ENCODE measurements around the gene ARHGEF17. TPM values are rescaled to one million over a fixed set of nuclear protein-coding genes. Genes with fewer than 3 reads are reported as not detected.

The ARHGEF17 gene
- total RNA-seq, 1 experiment from 2014 or later: 22.3 TPM

DNA sequence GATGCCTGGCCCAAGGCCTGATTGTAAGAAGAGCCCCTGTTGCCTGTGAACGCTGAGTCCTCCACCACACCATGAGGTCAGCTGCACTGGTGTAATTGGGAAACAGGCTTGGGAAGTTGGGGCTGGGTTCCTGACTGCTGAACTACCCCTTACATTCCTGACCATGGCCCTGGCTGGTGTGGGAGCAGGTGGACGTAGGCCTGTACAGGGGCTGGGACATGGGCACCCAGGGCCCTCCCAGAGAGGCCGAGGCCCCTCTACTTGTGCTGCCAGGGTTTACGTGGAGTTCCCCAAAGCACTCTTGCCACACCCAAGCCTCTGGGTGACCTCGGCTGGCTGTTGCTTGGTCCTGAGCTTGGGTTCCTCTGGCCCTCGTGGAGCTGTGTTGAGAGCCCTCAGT is 73.5 kb downstream of the ARHGEF17 start:
- DNase-seq: no peak
- Mint-ChIP-seq H3K9me3 (ENCODE audit: low read depth, unreplicated experiment) (no peaks in the 10 kb centered on the region), H3K36me3 (ENCODE audit: insufficient read depth, unreplicated experiment) (peaks cover 20% of the 10 kb centered on the region), H3K4me3 (ENCODE audit: low read depth, unreplicated experiment) (no peak overlapping the region), H3K4me1 (ENCODE audit: low read depth, unreplicated experiment) (peaks cover 30% of the 10 kb centered on the region), H3K27me3 (ENCODE audit: unreplicated experiment) (no peaks in the 10 kb centered on the region), H3K27ac (ENCODE audit: unreplicated experiment) (no peak overlapping the region)
- intact Hi-C loops (cut with micrococcal nuclease; ENCODE audit: unreplicated experiment): no loop called here
- CTCF ChIA-PET: no interaction called here
- no TSS peak for BruUV-seq (replicated peaks)
- TF ChIP-seq, protein P1, sequence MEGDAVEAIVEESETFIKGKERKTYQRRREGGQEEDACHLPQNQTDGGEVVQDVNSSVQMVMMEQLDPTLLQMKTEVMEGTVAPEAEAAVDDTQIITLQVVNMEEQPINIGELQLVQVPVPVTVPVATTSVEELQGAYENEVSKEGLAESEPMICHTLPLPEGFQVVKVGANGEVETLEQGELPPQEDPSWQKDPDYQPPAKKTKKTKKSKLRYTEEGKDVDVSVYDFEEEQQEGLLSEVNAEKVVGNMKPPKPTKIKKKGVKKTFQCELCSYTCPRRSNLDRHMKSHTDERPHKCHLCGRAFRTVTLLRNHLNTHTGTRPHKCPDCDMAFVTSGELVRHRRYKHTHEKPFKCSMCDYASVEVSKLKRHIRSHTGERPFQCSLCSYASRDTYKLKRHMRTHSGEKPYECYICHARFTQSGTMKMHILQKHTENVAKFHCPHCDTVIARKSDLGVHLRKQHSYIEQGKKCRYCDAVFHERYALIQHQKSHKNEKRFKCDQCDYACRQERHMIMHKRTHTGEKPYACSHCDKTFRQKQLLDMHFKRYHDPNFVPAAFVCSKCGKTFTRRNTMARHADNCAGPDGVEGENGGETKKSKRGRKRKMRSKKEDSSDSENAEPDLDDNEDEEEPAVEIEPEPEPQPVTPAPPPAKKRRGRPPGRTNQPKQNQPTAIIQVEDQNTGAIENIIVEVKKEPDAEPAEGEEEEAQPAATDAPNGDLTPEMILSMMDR (IDR thresholded peaks at IDR 0.05; ENCODE audit: unreplicated experiment): no peak

DNA sequence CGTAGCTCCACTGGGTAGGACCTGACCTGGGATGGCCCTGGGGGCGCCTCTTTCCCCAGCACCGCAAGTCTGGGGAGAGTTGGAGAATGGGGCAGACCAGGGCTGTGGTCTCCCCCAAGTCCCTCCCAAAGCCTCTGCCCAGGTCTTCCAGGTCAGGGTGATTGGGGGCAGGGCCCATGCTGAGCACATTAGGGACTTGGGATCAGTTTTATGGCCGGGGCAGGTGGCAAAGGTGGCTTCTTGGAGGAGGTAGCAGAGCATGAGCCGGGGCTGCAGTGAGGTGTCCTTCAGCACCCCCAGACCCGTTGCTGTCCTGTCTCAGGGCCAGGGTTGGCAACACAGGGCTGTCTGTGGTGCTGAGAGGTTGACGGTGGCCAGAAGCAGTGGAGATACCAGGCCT is 74.1 kb downstream of the ARHGEF17 start:
- H3K4me3 Mint-ChIP-seq (ENCODE audit: low read depth, unreplicated experiment): no peak overlapping the region
- no peak overlapping the region for H3K27ac Mint-ChIP-seq (ENCODE audit: unreplicated experiment)
- intact Hi-C loops (cut with micrococcal nuclease; ENCODE audit: unreplicated experiment): no loop called here
- H3K9me3 Mint-ChIP-seq (ENCODE audit: low read depth, unreplicated experiment): no peaks in the 10 kb centered on the region
- H3K36me3 Mint-ChIP-seq (ENCODE audit: insufficient read depth, unreplicated experiment): peaks cover 14% of the 10 kb centered on the region
- no peak for DNase-seq
- peaks cover 24% of the 10 kb centered on the region for H3K4me1 Mint-ChIP-seq (ENCODE audit: low read depth, unreplicated experiment)
- TF ChIP-seq, protein P1 (IDR thresholded peaks at IDR 0.05; ENCODE audit: unreplicated experiment): no peak
- no TSS peak for BruUV-seq (replicated peaks)
- no peaks in the 10 kb centered on the region for H3K27me3 Mint-ChIP-seq (ENCODE audit: unreplicated experiment)
- CTCF ChIA-PET: no interaction called here

DNA sequence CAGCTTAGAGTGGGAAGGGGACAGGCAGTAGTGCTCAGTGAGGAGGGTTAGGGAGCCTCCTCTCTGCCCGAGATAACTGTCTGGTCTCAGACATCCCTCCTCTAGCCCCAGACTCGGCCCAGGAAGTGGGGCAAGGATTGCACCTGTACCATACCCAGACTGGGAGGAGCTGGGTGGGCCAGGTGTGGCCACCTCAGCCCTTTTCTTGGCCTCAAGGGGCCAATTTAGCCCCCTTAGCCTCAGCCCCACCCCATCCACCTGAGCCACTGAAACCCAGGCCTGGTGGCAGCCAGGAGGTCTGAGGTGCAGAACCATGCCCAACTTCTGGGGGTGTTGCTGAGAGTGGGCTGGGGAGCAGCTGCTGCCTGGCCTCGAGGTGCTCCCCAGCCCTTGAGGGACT is 74.7 kb downstream of the ARHGEF17 start:
- H3K27ac Mint-ChIP-seq (ENCODE audit: unreplicated experiment): no peak overlapping the region
- CTCF ChIA-PET: interaction anchor here (0.7 to 1.1 kb wide), 2 partner anchors 13 to 47 kb away, joined by 3 to 4 read pairs; no protein-coding TSS in a partner anchor
- H3K9me3 Mint-ChIP-seq (ENCODE audit: low read depth, unreplicated experiment): no peaks in the 10 kb centered on the region
- TF ChIP-seq, protein P1 (IDR thresholded peaks at IDR 0.05; ENCODE audit: unreplicated experiment): no peak
- peaks cover 22% of the 10 kb centered on the region for H3K4me1 Mint-ChIP-seq (ENCODE audit: low read depth, unreplicated experiment)
- intact Hi-C loops (cut with micrococcal nuclease; ENCODE audit: unreplicated experiment): no loop called here
- DNase-seq: no peak
- H3K27me3 Mint-ChIP-seq (ENCODE audit: unreplicated experiment): no peaks in the 10 kb centered on the region
- H3K4me3 Mint-ChIP-seq (ENCODE audit: low read depth, unreplicated experiment): no peak overlapping the region
- peaks cover 9% of the 10 kb centered on the region for H3K36me3 Mint-ChIP-seq (ENCODE audit: insufficient read depth, unreplicated experiment)
- no TSS peak for BruUV-seq (replicated peaks)

DNA sequence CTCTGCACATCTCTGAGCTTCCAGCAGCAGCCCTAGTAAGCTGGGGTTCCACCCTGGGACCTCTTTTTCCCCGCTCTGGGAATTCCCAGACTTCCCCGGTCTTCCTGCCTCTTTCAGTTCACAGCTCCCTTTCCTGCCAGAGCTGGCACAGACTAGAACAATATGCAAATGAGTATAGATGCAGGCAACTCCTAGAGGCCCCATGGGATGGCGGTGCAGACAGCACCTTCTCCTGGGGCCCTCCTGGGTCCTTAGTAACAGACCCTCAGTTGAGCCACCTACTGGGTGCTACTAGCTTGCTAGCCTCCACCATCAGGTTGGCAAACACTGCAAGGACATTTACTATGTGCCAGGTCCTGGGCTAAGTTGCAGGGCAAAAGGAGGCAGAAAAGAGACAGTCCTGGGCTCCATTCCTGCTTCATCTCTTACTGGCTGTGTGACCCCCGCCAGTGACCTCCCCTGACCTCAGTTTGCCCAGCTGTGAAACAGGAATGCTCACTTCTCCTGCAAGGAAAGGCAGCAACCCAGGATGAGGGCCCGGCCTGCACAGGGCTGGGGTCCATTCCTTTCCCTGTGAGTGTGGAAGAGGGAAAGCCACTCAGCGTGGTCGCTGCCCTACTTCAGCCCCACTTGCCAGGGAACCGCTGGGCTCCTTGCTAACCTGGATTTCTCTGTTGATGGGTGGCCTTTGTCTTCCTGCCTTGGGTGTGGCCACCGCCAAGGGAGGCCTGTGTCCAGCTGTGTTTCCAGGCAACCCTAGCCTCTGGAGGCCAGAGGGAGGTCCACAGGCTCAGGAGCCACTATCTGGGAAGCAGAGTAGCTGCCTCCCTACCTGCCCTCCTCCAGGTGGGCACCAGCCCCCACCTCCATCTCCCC is 75.4 kb downstream of the ARHGEF17 start:
- CTCF ChIA-PET: interaction anchor here (0.5 to 1.3 kb wide), 5 partner anchors 10 to 778 kb away, joined by 3 to 6 read pairs (median 4); no protein-coding TSS in a partner anchor
- BruUV-seq (replicated peaks): no TSS peak
- H3K36me3 Mint-ChIP-seq (ENCODE audit: insufficient read depth, unreplicated experiment): peaks cover 5% of the 10 kb centered on the region
- H3K4me1 Mint-ChIP-seq (ENCODE audit: low read depth, unreplicated experiment): peaks cover 29% of the 10 kb centered on the region
- H3K27me3 Mint-ChIP-seq (ENCODE audit: unreplicated experiment): no peaks in the 10 kb centered on the region
- H3K27ac Mint-ChIP-seq (ENCODE audit: unreplicated experiment): peak overlapping the region; percentile 58
- intact Hi-C loops (cut with micrococcal nuclease; ENCODE audit: unreplicated experiment): no loop called here
- TF ChIP-seq, protein P1 (IDR thresholded peaks at IDR 0.05; ENCODE audit: unreplicated experiment): no peak
- DNase-seq: peak; percentile 27
- H3K9me3 Mint-ChIP-seq (ENCODE audit: low read depth, unreplicated experiment): no peaks in the 10 kb centered on the region
- H3K4me3 Mint-ChIP-seq (ENCODE audit: low read depth, unreplicated experiment): no peak overlapping the region

All from Calu3 (cell line).